Measurements from ENCODE around the gene MUCL1.

Gene MUCL1

DNA sequence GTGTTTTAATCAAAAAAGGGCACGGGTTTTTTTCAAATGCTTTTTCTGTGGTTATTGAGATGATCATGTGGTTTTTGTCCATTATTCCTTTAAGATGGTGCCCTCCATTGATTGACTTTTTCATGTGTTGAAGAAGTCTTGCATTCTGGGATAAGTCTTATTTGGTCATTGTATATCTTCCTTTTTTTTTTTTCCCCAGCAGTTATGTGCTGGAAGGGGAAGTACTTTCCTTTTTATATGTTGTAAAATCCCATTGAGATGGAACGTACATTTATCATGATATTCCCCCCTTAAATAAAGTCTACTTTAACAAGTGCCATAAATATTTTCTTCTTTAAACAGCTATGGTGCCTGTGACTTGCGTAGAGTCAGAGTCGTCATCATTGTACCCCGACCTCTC is 24.8 kb upstream of the MUCL1 start:
- Histone ChIP-seq H3K4me2 (ENCODE audit: low read length) (no peak overlapping the region), H3K79me2 (ENCODE audit: control insufficient read depth, low read length) (no peaks in the 10 kb centered on the region), H3K9me3 (ENCODE audit: control insufficient read depth, insufficient read depth, low read length) (no peaks in the 10 kb centered on the region), H3K4me1 (ENCODE audit: control insufficient read depth, low read length) (no peaks in the 10 kb centered on the region), H3K36me3 (ENCODE audit: control insufficient read depth, low read length) (no peaks in the 10 kb centered on the region), H3K9me2 (replicated peaks; ENCODE audit: control insufficient read depth, low read length) (no peaks in the 10 kb centered on the region), H3F3A (ENCODE audit: control insufficient read depth, insufficient read depth) (no peaks in the 10 kb centered on the region), H3K4me3 (ENCODE audit: low read length) (no peak overlapping the region), H3K27ac (ENCODE audit: low read depth, low read length) (no peak overlapping the region), H4K20me1 (ENCODE audit: control insufficient read depth, insufficient read depth, low read depth, low read length) (no peaks in the 10 kb centered on the region), H3K27me3 (ENCODE audit: control insufficient read depth, low read length) (no peaks in the 10 kb centered on the region)
- TF ChIP-seq, protein P1, sequence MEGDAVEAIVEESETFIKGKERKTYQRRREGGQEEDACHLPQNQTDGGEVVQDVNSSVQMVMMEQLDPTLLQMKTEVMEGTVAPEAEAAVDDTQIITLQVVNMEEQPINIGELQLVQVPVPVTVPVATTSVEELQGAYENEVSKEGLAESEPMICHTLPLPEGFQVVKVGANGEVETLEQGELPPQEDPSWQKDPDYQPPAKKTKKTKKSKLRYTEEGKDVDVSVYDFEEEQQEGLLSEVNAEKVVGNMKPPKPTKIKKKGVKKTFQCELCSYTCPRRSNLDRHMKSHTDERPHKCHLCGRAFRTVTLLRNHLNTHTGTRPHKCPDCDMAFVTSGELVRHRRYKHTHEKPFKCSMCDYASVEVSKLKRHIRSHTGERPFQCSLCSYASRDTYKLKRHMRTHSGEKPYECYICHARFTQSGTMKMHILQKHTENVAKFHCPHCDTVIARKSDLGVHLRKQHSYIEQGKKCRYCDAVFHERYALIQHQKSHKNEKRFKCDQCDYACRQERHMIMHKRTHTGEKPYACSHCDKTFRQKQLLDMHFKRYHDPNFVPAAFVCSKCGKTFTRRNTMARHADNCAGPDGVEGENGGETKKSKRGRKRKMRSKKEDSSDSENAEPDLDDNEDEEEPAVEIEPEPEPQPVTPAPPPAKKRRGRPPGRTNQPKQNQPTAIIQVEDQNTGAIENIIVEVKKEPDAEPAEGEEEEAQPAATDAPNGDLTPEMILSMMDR (IDR thresholded peaks at IDR 0.05; ENCODE audit: low read depth, low read length, poor library complexity, severe bottlenecking): no peak
- no peak for TF ChIP-seq EZH2phosphoT487 (IDR thresholded peaks at IDR 0.05; ENCODE audit: borderline replicate concordance, low read length)

DNA sequence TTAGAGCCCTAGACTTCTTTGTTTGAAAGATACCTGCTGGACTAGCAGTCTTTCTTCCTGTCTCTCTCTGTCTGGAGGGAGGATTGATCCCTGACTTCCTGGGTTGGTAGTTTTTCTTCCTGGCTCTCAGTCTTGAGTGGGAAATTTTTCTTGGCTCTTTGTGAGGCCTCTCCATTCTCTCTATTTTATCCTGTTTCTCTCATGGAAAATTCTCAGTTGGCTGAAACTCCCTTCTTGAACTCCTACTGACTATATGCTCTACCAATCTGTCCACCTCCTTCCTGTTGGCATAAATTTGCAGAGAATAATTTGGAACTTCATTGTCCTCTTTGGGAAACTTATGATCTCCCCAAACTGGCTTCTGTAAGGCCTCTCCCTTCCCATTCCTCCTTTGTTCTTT is 24.1 kb upstream of the MUCL1 start:
- H3F3A ChIP-seq (ENCODE audit: control insufficient read depth, insufficient read depth): no peaks in the 10 kb centered on the region
- H3K4me1 ChIP-seq (ENCODE audit: control insufficient read depth, low read length): no peaks in the 10 kb centered on the region
- no peaks in the 10 kb centered on the region for H3K9me3 ChIP-seq (ENCODE audit: control insufficient read depth, insufficient read depth, low read length)
- H3K27me3 ChIP-seq (ENCODE audit: control insufficient read depth, low read length): no peaks in the 10 kb centered on the region
- no peak overlapping the region for H3K27ac ChIP-seq (ENCODE audit: low read depth, low read length)
- no peak overlapping the region for H3K4me2 ChIP-seq (ENCODE audit: low read length)
- H3K9me2 ChIP-seq (replicated peaks; ENCODE audit: control insufficient read depth, low read length): no peaks in the 10 kb centered on the region
- H4K20me1 ChIP-seq (ENCODE audit: control insufficient read depth, insufficient read depth, low read depth, low read length): no peaks in the 10 kb centered on the region
- H3K4me3 ChIP-seq (ENCODE audit: low read length): no peak overlapping the region
- no peak for TF ChIP-seq EZH2phosphoT487 (IDR thresholded peaks at IDR 0.05; ENCODE audit: borderline replicate concordance, low read length)
- TF ChIP-seq, protein P1 (IDR thresholded peaks at IDR 0.05; ENCODE audit: low read depth, low read length, poor library complexity, severe bottlenecking): no peak
- H3K79me2 ChIP-seq (ENCODE audit: control insufficient read depth, low read length): no peaks in the 10 kb centered on the region
- H3K36me3 ChIP-seq (ENCODE audit: control insufficient read depth, low read length): no peaks in the 10 kb centered on the region

DNA sequence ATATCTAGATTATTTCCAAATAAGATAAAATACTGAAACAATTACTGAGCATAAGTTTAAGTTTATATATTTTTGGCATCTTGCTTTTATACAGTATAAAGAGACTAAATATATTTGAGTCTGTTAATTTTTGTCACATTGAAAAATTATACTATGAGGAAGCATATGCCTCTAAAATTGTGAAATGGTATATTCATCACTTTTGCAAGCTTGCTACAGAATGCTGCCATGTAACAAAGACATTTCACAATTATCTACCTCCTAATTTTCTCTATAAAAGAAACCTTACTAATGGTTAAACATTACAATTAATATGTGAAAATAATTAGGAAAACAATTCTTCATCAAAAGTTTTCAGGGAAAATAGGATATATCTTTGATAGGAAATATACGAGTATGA is 22.7 kb upstream of the MUCL1 start:
- TF ChIP-seq EZH2phosphoT487 (IDR thresholded peaks at IDR 0.05; ENCODE audit: borderline replicate concordance, low read length): no peak
- TF ChIP-seq, protein P1 (IDR thresholded peaks at IDR 0.05; ENCODE audit: low read depth, low read length, poor library complexity, severe bottlenecking): no peak
- Histone ChIP-seq H3F3A (ENCODE audit: control insufficient read depth, insufficient read depth) (no peaks in the 10 kb centered on the region), H3K4me3 (ENCODE audit: low read length) (no peak overlapping the region), H3K27ac (ENCODE audit: low read depth, low read length) (no peak overlapping the region), H3K9me2 (replicated peaks; ENCODE audit: control insufficient read depth, low read length) (no peaks in the 10 kb centered on the region), H4K20me1 (ENCODE audit: control insufficient read depth, insufficient read depth, low read depth, low read length) (no peaks in the 10 kb centered on the region), H3K79me2 (ENCODE audit: control insufficient read depth, low read length) (no peaks in the 10 kb centered on the region), H3K36me3 (ENCODE audit: control insufficient read depth, low read length) (no peaks in the 10 kb centered on the region), H3K4me1 (ENCODE audit: control insufficient read depth, low read length) (no peaks in the 10 kb centered on the region), H3K27me3 (ENCODE audit: control insufficient read depth, low read length) (0 out of 2 replicates have a peak, but pooled peaks cover 3% of the 10 kb centered on the region), H3K9me3 (ENCODE audit: control insufficient read depth, insufficient read depth, low read length) (no peaks in the 10 kb centered on the region), H3K4me2 (ENCODE audit: low read length) (no peak overlapping the region)

All from DOHH2 (cell line).